ENCODE measurements around the gene C2orf80.

DNA sequence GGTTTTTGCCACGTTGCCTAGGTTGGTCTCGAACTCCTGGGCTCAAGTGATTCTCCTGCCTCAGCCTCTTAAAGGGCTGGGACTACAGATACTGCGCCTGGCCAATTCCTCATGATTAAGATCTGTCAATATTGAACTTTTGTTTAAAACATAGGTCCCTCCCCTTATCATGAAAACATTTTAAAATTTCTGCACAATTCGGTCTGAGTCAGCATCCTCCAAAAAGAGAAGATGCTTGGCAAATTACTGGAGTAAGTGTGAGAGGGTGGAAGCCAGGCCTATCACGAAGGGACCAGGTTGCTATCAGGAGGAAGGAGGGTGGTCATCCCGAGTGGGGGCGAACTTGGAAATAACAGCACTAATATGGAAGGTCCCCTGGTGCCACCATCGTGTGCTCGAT lies 15.7 kb downstream of the C2orf80 start:
- TF ChIP-seq, protein P1, sequence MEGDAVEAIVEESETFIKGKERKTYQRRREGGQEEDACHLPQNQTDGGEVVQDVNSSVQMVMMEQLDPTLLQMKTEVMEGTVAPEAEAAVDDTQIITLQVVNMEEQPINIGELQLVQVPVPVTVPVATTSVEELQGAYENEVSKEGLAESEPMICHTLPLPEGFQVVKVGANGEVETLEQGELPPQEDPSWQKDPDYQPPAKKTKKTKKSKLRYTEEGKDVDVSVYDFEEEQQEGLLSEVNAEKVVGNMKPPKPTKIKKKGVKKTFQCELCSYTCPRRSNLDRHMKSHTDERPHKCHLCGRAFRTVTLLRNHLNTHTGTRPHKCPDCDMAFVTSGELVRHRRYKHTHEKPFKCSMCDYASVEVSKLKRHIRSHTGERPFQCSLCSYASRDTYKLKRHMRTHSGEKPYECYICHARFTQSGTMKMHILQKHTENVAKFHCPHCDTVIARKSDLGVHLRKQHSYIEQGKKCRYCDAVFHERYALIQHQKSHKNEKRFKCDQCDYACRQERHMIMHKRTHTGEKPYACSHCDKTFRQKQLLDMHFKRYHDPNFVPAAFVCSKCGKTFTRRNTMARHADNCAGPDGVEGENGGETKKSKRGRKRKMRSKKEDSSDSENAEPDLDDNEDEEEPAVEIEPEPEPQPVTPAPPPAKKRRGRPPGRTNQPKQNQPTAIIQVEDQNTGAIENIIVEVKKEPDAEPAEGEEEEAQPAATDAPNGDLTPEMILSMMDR (conservative IDR thresholded peaks at IDR 0.05; ENCODE audit: low read length) = no peak
- TF ChIP-seq EZH2phosphoT487 (IDR thresholded peaks at IDR 0.05; ENCODE audit: borderline replicate concordance, low read depth, low read length) = no peak
